Activated CD4-positive, alpha-beta T cell treated with anti-CD3 and anti-CD28 coated beads for 24 hours (primary cell): ENCODE data around the gene VARS1.
"Not testable (repeated sequence)": the region's sequence is repeated elsewhere in the genome, so short reads cannot be mapped to it uniquely, and the experiment has no call there.

Experiments used
- DNase-seq, 2 donors: peaks; one replicate each; pipeline ENCODE4 v3.0.0-alpha.2; 2020; ENCODE audit warnings: low read depth in 2 of 2

The VARS1 gene

DNA sequence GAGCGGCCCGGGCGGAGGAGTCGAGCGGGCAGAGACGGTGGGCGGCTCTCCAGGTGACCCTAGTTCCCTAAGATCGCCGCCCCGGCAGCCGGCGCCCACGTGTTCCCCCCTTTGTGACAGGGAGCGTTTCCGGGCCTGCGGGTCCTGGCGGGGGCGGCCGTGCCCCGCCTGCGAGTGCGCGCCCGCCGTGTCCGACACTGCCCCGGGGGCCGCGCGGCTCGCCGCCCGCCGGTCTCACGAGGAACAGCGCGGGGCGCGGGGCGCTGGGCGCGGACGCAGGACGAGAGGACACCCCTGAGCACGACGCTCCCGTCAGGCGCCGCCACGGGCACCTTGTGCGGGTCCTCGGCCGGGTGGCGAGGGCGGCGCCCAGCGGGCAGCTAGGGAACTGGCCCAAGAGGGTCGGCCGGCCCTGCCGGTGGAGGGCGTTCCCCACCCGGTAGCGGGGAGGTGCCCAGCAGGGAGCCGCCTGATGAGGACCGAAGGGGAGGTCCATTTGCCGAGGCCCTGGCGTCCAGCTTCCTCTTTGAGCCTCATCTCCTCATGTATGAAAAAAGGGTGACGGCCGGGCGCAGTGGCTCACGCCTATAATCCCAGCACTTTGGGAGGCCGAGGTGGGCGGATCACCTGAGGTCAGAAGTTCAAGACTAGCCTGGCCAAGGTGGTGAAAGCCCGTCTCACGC, at the start of gene VARS1:
VARS1 (minus strand) TSS at position 137 of the 683 bp plus-strand sequence. CDS start 535 bp downstream, outside the sequence.
- DNase-seq = peak; percentile 73 to 76

DNA sequence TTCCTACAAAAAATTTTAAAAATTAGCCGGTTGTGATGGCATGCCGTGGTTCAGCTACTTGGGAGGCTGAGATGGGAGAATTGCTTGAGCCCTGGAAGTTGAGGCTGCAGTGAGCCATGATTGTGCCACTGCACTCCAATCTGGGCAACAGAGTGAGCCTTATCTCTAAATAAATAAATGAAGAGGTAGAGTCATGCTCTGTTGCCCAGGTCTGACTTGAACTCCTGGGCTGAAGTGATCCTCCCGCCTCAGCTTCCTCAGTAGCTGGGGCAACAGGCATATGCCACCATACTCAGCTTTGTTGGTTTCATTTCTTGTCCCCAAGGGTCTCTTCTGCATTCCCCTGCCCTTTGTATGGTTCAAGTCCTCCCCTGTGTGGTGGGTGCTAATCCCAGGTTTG, 49.0 kb upstream of the VARS1 start:
- DNase-seq = no peak

DNA sequence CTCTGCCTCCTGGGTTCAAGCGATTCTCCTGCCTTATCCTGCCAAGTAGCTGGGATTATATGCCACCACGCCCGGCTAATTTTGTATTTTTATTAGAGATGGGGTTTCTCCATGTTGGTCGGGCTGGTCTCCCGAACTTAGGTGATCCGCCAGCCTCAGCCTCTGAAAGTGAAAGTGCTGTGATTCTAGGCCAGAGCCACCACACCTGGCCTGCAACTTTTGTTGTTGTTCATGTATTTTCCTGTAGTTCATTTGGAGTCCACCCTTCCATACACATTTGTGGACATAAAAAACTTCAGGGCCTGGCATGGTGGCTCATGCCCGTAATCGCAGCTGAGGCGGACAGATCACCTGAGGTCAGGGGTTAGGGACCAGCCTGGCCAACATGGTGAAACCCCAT, 46.5 kb upstream of the VARS1 start:
- DNase-seq = no peak

DNA sequence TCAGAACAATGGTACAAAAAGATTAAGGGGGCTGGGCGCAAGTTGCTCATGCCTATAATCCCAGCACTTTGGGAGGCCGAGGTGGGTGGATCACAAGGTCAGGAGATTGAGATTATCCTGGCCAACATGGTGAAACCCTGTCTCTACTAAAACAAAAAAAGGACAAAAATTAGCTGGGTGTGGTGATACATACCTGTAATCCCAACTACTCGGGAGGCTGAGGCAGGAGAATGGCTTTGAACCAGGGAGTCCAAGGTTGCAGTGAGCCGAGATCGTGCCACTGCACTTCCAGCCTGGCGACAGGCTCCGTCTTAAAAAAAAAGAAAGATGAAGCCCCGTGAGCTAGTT, 44.2 kb upstream of the VARS1 start:
- not testable (repeated sequence) for DNase-seq

DNA sequence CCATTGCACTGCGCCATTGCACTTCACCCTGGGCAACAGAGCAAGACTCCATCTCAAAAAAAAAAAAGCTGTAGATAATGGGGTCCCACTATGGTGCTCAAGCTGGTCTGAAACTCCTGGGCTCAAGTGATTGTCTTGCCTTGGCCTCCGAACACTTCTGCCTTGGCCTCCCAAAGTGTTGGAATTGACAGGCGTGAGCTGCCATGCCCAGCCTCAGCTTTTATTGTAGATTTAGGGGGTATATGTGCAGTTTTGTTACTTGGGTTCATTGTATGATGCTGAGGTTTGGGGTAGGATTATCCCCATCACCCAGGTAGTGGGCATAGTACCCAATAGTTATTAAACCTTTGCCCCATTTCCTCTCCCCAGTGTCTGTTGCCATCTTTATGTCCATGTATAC, 43.4 kb upstream of the VARS1 start:
- no peak for DNase-seq

DNA sequence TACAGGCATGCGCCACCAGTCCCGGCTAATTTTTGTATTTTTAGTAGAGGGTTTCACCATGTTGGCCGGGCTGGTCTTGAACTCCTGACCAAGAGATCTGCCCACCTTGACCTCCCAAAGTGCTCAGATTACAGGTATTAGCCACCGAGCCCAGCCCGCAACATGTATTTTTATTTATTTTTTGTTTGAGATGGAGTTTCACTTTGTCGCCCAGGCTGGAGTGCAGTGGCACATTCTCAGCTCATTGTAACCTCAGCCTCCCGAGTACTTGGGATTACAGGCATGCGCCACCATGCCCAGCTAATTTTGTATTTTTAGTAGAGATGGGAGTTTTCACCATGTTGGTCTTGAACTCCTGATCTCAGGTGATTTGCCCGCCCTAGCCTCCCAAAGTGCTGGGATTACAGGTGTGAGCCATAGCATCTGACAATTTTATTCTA, 42.6 kb upstream of the VARS1 start:
- not testable (repeated sequence) for DNase-seq

GRCh38 chr6:31837369-31838113, 42.0 kb upstream of the VARS1 start:
- DNase-seq = no peak

DNA sequence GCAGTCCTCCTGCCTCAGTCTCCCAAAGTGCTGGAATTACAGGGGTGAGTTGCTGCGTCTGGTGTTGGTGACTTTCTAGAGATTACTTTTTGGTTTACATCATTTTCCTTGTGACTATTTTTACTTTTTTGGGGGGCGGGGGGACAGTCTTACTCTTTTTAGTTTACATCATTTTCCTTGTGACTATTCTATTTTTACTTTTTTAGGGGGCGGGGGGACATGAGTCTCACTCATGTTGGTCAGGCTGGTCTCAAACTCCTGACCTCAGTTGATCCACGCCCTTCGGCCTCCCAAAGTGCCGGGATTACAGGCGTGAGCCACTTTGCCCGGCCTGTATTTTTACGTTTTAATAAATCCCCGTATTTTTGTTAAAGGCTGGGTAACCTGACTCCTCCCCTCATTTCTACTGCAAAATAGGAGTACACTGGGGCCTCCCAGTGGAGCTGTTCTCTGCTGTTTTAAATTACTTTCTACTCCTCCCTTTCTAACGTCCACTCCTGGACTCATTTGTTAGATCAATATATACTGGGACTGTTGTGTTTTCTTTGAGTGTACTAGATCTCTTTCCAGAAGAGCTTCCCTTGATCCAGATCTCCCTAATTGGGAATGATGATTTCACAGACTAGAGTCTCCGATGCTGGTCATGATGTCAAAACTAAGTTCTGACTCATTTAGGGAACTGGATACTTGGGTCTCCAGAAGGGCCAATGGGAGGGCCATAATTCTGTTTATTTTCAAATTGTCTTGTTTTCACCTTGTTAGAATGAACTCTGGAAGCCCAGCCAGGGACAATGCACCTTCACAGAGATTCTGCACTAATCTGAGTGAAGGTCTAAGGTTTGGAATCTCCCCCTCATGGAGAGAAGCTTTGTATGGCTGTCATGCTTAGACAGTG, 41.2 kb upstream of the VARS1 start:
- no peak for DNase-seq

DNA sequence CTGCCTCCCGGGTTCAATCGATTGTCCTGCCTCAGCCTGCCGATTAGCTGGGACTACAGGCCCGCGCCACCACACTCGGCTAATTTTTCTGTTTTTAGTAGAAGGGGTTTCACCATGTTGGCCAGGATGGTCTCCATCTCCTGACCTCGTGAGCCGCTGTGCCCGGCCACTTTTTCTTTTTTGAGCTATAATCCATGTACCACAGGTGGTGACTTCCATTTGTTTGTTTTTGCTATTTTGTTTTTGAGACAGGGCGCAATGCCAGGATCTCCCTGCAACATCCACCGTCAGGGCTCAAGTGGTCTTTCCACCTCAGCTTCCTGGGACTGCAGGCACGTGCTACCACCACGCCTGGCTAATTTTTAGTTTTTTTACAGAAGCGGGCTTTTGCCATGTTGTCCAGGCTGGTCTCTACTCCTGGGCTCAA, 40.5 kb upstream of the VARS1 start:
- no peak for DNase-seq

DNA sequence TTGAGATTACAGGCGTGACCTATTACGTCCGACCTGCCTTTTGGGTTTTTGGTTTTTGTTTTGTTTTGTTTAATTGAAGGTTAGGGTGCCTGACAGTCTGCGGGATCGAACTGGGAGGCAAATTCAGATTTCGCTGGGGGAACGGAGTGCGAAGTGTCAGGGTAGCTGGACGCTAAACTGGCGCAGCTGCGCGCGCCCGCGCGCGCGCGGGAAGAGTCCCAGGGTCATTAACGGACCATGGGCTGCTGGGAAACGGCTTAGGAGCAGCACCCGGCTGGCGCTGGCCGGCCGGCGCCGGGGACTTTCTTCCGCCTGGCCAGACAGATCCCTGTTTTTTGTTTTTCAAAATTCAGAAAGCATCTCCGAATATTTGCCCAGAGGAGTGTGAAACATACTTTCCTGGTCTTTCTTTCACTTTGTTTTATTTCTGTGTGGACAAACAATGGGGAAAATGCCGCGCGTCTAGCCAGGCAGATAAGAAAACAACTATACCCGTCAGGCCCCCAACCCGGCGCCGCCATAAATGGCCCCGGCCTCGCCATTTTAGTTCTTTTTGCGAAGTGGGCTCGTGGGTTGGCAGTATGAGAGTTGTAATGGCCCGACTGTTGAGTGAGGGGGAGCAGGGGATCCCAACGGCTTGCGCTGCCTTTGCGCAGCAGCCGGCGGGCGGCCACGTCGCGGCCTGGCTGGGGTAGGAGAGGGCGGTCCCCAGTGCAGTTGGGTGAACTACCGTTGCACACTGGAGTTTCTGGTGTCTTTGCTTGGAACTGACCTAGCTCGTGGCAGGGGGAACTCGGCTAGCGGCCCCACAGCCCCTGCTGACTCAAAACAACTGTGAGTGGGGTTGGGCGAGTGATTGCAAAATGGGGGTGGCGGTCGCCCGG, 39.1 kb upstream of the VARS1 start:
- peak; percentile 66 to 72 for DNase-seq

DNA sequence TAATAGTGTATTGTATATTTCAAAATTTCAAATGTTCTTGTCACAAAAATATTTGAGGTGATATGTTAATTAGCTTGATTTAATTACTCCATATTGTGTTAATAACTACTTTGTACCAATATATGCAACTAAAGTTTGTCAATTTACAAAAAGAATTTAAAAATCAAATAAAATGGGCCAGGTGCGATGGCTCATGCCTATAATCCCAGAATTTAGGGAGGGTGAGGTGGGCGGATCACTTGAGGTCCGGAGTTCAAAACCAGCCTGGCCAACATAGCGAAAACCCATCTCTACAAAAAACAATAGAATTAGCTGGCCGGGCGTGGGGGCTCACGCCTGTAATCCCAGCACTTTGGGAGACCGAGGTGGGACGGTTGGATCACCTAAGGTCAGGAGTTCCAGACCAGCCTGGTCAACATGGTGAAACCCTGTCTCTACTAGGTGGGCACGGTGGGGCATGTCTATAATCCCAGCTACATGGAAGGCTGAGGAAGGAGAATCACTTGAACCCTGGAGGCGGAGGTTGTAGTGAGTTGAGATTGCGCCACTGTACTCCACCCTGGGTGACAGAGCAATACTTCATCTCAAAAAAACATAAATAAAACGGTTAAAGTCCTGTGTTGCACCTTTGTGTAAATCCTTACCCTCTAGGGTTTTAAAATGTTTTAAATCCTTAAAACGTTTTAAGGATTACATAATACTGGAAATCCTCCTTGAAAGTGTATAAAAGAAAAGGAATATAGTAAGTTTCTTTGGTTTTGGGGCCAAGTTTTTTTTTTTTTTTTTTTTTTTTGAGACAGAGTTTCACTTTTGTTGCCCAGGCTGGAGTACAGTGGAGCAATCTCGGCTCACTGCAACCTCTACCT, 36.0 kb upstream of the VARS1 start:
- no peak for DNase-seq

- no peak for DNase-seq
Observed at GRCh38 chr6:31830886-31831335, 35.4 kb upstream of the VARS1 start.

- no peak for DNase-seq
Observed at GRCh38 chr6:31829633-31830283, 34.2 kb upstream of the VARS1 start.

DNA sequence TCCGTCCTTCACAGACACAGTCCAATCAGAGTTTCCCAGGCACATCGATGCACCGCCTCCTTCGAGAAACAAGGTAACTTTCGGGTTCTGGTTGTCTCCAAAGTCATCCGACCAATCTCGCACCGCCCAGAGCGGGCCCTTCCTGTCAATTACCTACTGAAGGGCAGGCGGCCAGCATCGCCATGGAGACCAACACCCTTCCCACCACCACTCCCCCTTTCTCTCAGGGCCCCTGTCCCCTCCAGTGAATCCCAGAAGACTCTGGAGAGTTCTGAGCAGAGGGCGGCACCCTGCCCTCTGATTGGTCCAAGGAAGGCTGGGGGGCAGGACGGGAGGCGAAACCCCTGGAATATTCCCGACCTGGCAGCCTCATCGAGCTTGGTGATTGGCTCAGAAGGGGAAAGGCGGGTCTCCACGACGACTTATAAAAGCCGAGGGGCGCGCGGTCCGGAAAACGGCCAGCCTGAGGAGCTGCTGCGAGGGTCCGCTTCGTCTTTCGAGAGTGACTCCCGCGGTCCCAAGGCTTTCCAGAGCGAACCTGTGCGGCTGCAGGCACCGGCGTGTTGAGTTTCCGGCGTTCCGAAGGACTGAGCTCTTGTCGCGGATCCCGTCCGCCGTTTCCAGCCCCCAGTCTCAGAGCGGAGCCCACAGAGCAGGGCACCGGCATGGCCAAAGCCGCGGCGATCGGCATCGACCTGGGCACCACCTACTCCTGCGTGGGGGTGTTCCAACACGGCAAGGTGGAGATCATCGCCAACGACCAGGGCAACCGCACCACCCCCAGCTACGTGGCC, 31.9 kb upstream of the VARS1 start, which contains the start of gene HSPA1B:
HSPA1B (plus strand) TSS at position 453 of the 794 bp plus-strand sequence; CDS start at position 666, 213 bp downstream.
- peak; percentile 80 to 87 for DNase-seq

DNA sequence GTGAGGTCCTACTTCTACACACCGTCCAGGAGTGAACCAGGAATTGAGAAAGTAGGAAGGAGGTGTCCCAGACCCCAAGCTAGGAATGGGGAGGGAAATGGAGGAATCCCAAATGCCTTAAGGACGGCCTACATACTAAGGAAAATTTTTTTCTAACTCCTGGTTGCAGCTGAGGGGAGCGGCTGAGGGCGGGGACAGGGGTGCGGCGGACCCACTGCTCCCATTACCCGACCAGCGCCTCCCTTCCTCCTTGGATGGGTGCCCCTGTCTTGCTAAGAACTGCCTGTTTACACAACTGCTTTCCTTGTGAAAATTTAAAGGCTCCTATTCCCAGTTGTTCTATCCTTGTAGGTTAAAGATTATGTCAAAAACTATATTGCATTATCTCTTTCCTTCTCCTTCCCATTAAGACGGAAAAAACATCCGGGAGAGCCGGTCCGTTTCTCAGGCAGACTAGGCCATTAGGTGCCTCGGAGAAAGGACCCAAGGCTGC, 31.3 kb upstream of the VARS1 start:
- DNase-seq = no peak

- no peak for DNase-seq
Observed at GRCh38 chr6:31825553-31825952, 30.0 kb upstream of the VARS1 start.

GRCh38 chr6:31823592-31824196, 28.1 kb upstream of the VARS1 start:
- DNase-seq = not testable (repeated sequence)
